SK-N-SH (cell line): ENCODE measurements around the gene ETV6. TPM values are rescaled to one million over a fixed set of nuclear protein-coding genes. Genes with fewer than 3 reads are reported as not detected.

Experiments
- CTCF ChIA-PET: fragments of 300-600, 350-600 bp; formaldehyde crosslinking; extraction: SDS; loops from one replicate; lab custom pipeline; 2021; lab: Yijun Ruan, JAX
- POLR2A ChIA-PET: fragments of 350-600 bp; sonication (Branson Sonifier 250); formaldehyde crosslinking; extraction: SDS; loops from one replicate; lab custom pipeline; 2020; ENCODE audit warnings: antibody characterized with exemption, inconsistent platforms; lab: Yijun Ruan, JAX
- DNase-seq: peaks from one replicate; pipeline ENCODE4 v3.0.0; 2012
- H2AFZ ChIP-seq: fragments of 200-600 bp; sonication (generic); 2 replicates; pipeline ENCODE4 v1.8.1; 2016; ENCODE audit warnings: antibody characterized with exemption, mild to moderate bottlenecking, low read depth
- H3F3A ChIP-seq: fragments of 200-600 bp; sonication (generic); replicated peaks from 2 replicates; pipeline ENCODE3; 2016; ENCODE audit warnings: antibody characterized with exemption, mild to moderate bottlenecking; ENCODE audit not compliant: insufficient read depth
- H3K27ac ChIP-seq, 2 experiments: fragments of 200-500 bp in 1 of 2; fragments of 200-600 bp in 1 of 2; sonication (Bioruptor generic) in 1 of 2; sonication (generic), shearing (Covaris generic) in 1 of 2; 2 replicates each; pipeline versions ENCODE4 v1.5.1 to v1.6.1; 2014 to 2016; ENCODE audit warnings: low read depth in 2 of 2, inconsistent platforms in 1 of 2, low read length in 1 of 2, mild to moderate bottlenecking in 1 of 2, mixed read lengths in 1 of 2
- H3K27me3 ChIP-seq: fragments of 200-600 bp; sonication (generic), shearing (Covaris generic); 2 replicates; pipeline ENCODE4 v1.6.1; 2016; ENCODE audit warnings: mixed run types; ENCODE audit not compliant: insufficient read depth
- H3K36me3 ChIP-seq, 2 experiments: fragments of 200-500 bp in 1 of 2; fragments of 200-600 bp in 1 of 2; sonication (Bioruptor generic) in 1 of 2; sonication (generic) in 1 of 2; replicated peaks in 1 of 2; 2 replicates each; pipeline versions ENCODE3 to v1.5.1; 2014 to 2016; ENCODE audit warnings: low read length in 1 of 2, mild to moderate bottlenecking in 1 of 2; ENCODE audit not compliant: insufficient read depth in 2 of 2, control insufficient read depth in 1 of 2
- H3K4me1 ChIP-seq, 2 experiments: fragments of 200-500 bp in 1 of 2; fragments of 200-600 bp in 1 of 2; sonication (Bioruptor generic) in 1 of 2; sonication (generic), shearing (Covaris generic) in 1 of 2; 2 replicates each; pipeline versions ENCODE4 v1.5.1 to v1.6.1; 2014 to 2016; ENCODE audit warnings: low read depth in 1 of 2, low read length in 1 of 2, mixed run types in 1 of 2; ENCODE audit not compliant: insufficient read depth in 2 of 2, control insufficient read depth in 1 of 2
- H3K4me2 ChIP-seq: fragments of 200-600 bp; sonication (generic), shearing (Covaris generic); 2 replicates; pipeline ENCODE4 v1.6.1; 2017; ENCODE audit warnings: mixed run types
- H3K4me3 ChIP-seq, 2 experiments: fragments of 200-500 bp in 1 of 2; fragments of 200-600 bp in 1 of 2; sonication (Bioruptor generic) in 1 of 2; sonication (generic), shearing (Covaris generic) in 1 of 2; 2 replicates each; pipeline versions ENCODE4 v1.5.1 to v1.8.1; 2014 to 2016; ENCODE audit warnings: low read depth in 2 of 2, inconsistent platforms in 1 of 2, low read length in 1 of 2, mild to moderate bottlenecking in 1 of 2, mixed read lengths in 1 of 2, moderate library complexity in 1 of 2
- H3K79me2 ChIP-seq: fragments of 200-600 bp; sonication (generic); 2 replicates; pipeline ENCODE4 v1.8.1; 2017; ENCODE audit warnings: mild to moderate bottlenecking; ENCODE audit not compliant: insufficient read depth
- H3K9ac ChIP-seq: fragments of 200-600 bp; sonication (generic); 2 replicates; pipeline ENCODE4 v1.6.1; 2017; ENCODE audit warnings: mixed run types
- H3K9me2 ChIP-seq: fragments of 200-600 bp; sonication (generic); 2 replicates; pipeline ENCODE4 v1.6.1; 2017; ENCODE audit warnings: mixed run types
- H3K9me3 ChIP-seq: fragments of 200-600 bp; sonication (generic); 2 replicates; pipeline ENCODE4 v1.6.1; 2017; ENCODE audit warnings: mixed run types, mild to moderate bottlenecking, moderate library complexity
- H4K20me1 ChIP-seq: fragments of 200-600 bp; sonication (generic); 2 replicates; pipeline ENCODE4 v1.6.1; 2017; ENCODE audit warnings: mild to moderate bottlenecking, mixed run types; ENCODE audit not compliant: insufficient read depth
- CHD2 ChIP-seq: fragments of 150-350 bp; IDR thresholded peaks from 2 replicates; pipeline ENCODE4 v1.6.1; 2018; ENCODE audit warnings: low read length; ENCODE audit not compliant: partially characterized antibody
- FOSL2 ChIP-seq: IDR thresholded peaks from 2 replicates; pipeline ENCODE4 v1.4.0; 2012; ENCODE audit warnings: low read depth, mild to moderate bottlenecking, moderate library complexity, borderline replicate concordance
- GABPA ChIP-seq: IDR thresholded peaks from 2 replicates; pipeline ENCODE4 v1.4.0; 2012; ENCODE audit warnings: low read depth, mild to moderate bottlenecking
- GATA2 ChIP-seq: sonication (generic); formaldehyde crosslinking; IDR thresholded peaks from 2 replicates; pipeline ENCODE4 v1.5.0; 2020; ENCODE audit warnings: mild to moderate bottlenecking, missing genetic modification reagents
- JUND ChIP-seq: IDR thresholded peaks from 2 replicates; pipeline ENCODE4 v1.4.0; 2012
- MAX ChIP-seq: IDR thresholded peaks from 2 replicates; pipeline ENCODE4 v1.4.0; 2012; ENCODE audit warnings: low read depth
- MEF2A ChIP-seq: IDR thresholded peaks from 2 replicates; pipeline ENCODE4 v1.4.0; 2012; ENCODE audit warnings: low read depth, borderline replicate concordance
- NRF1 ChIP-seq: IDR thresholded peaks from 2 replicates; pipeline ENCODE4 v1.6.1; 2012; ENCODE audit warnings: low read depth, mild to moderate bottlenecking, low read length
- RAD21 ChIP-seq: IDR thresholded peaks from 2 replicates; pipeline ENCODE4 v1.6.1; 2012; ENCODE audit warnings: mild to moderate bottlenecking, low read length
- REST ChIP-seq: IDR thresholded peaks from 2 replicates; pipeline ENCODE4 v1.6.1; 2012; ENCODE audit warnings: mild to moderate bottlenecking, low read depth, low read length, moderate library complexity
- RFX5 ChIP-seq: IDR thresholded peaks from 2 replicates; pipeline ENCODE4 v1.6.1; 2012; ENCODE audit warnings: mild to moderate bottlenecking, improper control_type of control experiment, low read length
- SMC3 ChIP-seq: IDR thresholded peaks from 2 replicates; pipeline ENCODE4 v1.6.1; 2012; ENCODE audit warnings: low read depth, low read length, improper control_type of control experiment
- TAF1 ChIP-seq: IDR thresholded peaks from 2 replicates; pipeline ENCODE4 v1.6.1; 2012; ENCODE audit warnings: low read depth, mild to moderate bottlenecking, low read length, moderate library complexity, borderline replicate concordance
- TEAD4 ChIP-seq: IDR thresholded peaks from 2 replicates; pipeline ENCODE4 v1.4.0; 2012; ENCODE audit warnings: mild to moderate bottlenecking, borderline replicate concordance; ENCODE audit not compliant: insufficient read depth
- ZBTB33 ChIP-seq: IDR thresholded peaks from 2 replicates; pipeline ENCODE4 v1.4.0; 2012; ENCODE audit warnings: low read depth, borderline replicate concordance
- WGBS: methylation state at CpG from one replicate; pipeline ENCODE4 v1.1.6; 2017; ENCODE audit warnings: low lambda C conversion rate; 5-methylcytosine and 5-hydroxymethylcytosine counted together
- polyA plus RNA-seq, 3 experiments: library from polyadenylated mRNA; depleted of rRNA; stranded (reverse); fragments of >200 nt; gene quantifications; 2 replicates each; pipeline ENCODE4 v1.2.3, GENCODE V29; 2012

ETV6 gene
- polyA plus RNA-seq, 1 of the 3 experiments (the other 2 are of a cell fraction) = 4.0 TPM

GRCh38 chr12:11749943-11750690, 100.6 kb downstream of the ETV6 start:
- Histone ChIP-seq H3K4me2 (no peak overlapping the region), H3F3A (no peaks in the 10 kb centered on the region), H3K4me1 (peaks cover 3 to 9% of the 10 kb centered on the region in 2 experiments; a peak in 2 of 4 replicates), H3K9me2 (no peaks in the 10 kb centered on the region), H2AFZ (no peak overlapping the region)
- WGBS = 97% methylated on average over 11 of the region's 11 CpGs
- POLR2A ChIA-PET = interaction anchor here (0.8 kb wide), 1 partner anchor 9 kb away, joined by 4 read pairs; no protein-coding TSS in a partner anchor
- DNase-seq = no peak
- TF ChIP-seq FOSL2 = no peak
- TF ChIP-seq ZBTB33 = no peak
- no peak for TF ChIP-seq REST
- TF ChIP-seq JUND = no peak
- no peak for TF ChIP-seq NRF1
- TF ChIP-seq MEF2A = no peak
- no peak for TF ChIP-seq RAD21
- no peak for TF ChIP-seq SMC3
- TF ChIP-seq RFX5 = no peak
- no peak for TF ChIP-seq GABPA
- no peak for TF ChIP-seq GATA2 (CRISPR knock-in tag)
- TF ChIP-seq TAF1 = no peak
- no peak for TF ChIP-seq CHD2
- TF ChIP-seq MAX = no peak
- TF ChIP-seq TEAD4 = no peak
- TF ChIP-seq, all 33 proteins: peak for 0
- Histone ChIP-seq H3K9ac (no peak overlapping the region), H3K79me2 (peaks cover 66% of the 10 kb centered on the region), H3K4me3 (no peak overlapping the region), H4K20me1 (peaks cover 10% of the 10 kb centered on the region), H3K9me3 (no peaks in the 10 kb centered on the region), H3K27me3 (no peaks in the 10 kb centered on the region), H3K27ac (no peak overlapping the region), H3K36me3 (peaks cover 13 to 18% of the 10 kb centered on the region in 2 experiments)
- CTCF ChIA-PET = no interaction called here
